Endothelial cell of umbilical vein (primary cell): ENCODE results near the gene PLXDC2. TPM values are rescaled to one million over a fixed set of nuclear protein-coding genes. Genes with fewer than 3 reads are reported as not detected.

Source experiments
- BruUV-seq: library from RNA; stranded (reverse); fragments of 400-500 nt; replicated peaks from 2 replicates; lab custom pipeline; 2021; lab: Mats Ljungman, UMichigan
- CTCF ChIA-PET: fragments of 300-600, 350-600 bp; sonication (Branson Sonifier 250); formaldehyde crosslinking; loops from one replicate; lab custom pipeline; 2021; ENCODE audit warnings: antibody characterized with exemption, inconsistent platforms; lab: Charles Lee
- POLR2A ChIA-PET: fragments of 300-600, 350-600 bp; sonication (Branson Sonifier 250); formaldehyde crosslinking; loops from one replicate; lab custom pipeline; 2021; ENCODE audit warnings: antibody characterized with exemption, inconsistent platforms; lab: Charles Lee
- DNase-seq: peaks from one replicate; pipeline ENCODE4 v3.0.0-alpha.2; 2011; ENCODE audit warnings: low read depth, low spot score
- FAIRE-seq: peaks from 2 replicates; lab custom pipeline; 2011; peaks lifted over from hg19 to GRCh38; lab: Jason Lieb, UNC
- H2AFZ ChIP-seq: 2 replicates; pipeline ENCODE4 v1.6.0; 2012; ENCODE audit warnings: low read depth, low read length, control low read depth, inconsistent platforms
- H3K27ac ChIP-seq: 2 replicates; pipeline ENCODE4 v1.5.1; 2011; ENCODE audit warnings: low read depth, mild to moderate bottlenecking, control low read depth, low read length, moderate library complexity; ENCODE audit not compliant: insufficient read depth
- H3K27me3 ChIP-seq, 2 experiments: 2 replicates each; pipeline versions ENCODE4 v1.6.0 to v1.6.1; 2011; ENCODE audit warnings: low read length in 2 of 2, mixed read lengths in 1 of 2; ENCODE audit not compliant: control insufficient read depth in 2 of 2, insufficient read depth in 2 of 2
- H3K36me3 ChIP-seq, 2 experiments: 2 replicates in 1 of 2; 3 replicates in 1 of 2; pipeline ENCODE4 v1.5.1; 2011; ENCODE audit warnings: low read length in 2 of 2, mild to moderate bottlenecking in 1 of 2, moderate library complexity in 1 of 2; ENCODE audit not compliant: control insufficient read depth in 2 of 2, insufficient read depth in 2 of 2; ENCODE audit errors: extremely low read depth in 1 of 2
- H3K4me1 ChIP-seq: 3 replicates; pipeline ENCODE4 v1.5.1; 2011; ENCODE audit warnings: mild to moderate bottlenecking, low read length; ENCODE audit not compliant: control insufficient read depth, insufficient read depth; ENCODE audit errors: extremely low read depth
- H3K4me2 ChIP-seq: 2 replicates; pipeline ENCODE4 v1.6.1; 2011; ENCODE audit warnings: low read length, control low read depth, mixed read lengths; ENCODE audit not compliant: insufficient read depth
- H3K4me3 ChIP-seq, 3 experiments: fragments of 200-600 bp in 1 of 3; sonication (generic), shearing (Covaris generic) in 1 of 3; replicated peaks in 1 of 3; 2 replicates each; pipeline ENCODE4 v1.5.1; 2011 to 2016; ENCODE audit warnings: control low read depth in 3 of 3, low read length in 3 of 3, mild to moderate bottlenecking in 2 of 3, inconsistent platforms in 1 of 3, low read depth in 1 of 3, moderate library complexity in 1 of 3; ENCODE audit not compliant: insufficient read depth in 1 of 3
- H3K79me2 ChIP-seq: 2 replicates; pipeline ENCODE4 v1.6.0; 2012; ENCODE audit warnings: low read length, inconsistent platforms; ENCODE audit not compliant: control insufficient read depth, insufficient read depth
- H3K9ac ChIP-seq: replicated peaks from 2 replicates; pipeline ENCODE3; 2011; ENCODE audit warnings: low read length, control low read depth; ENCODE audit not compliant: insufficient read depth; ENCODE audit errors: extremely low read depth
- H3K9me1 ChIP-seq: replicated peaks from 3 replicates; pipeline ENCODE4 v1.6.0; 2011; ENCODE audit warnings: mild to moderate bottlenecking, low read length; ENCODE audit not compliant: control insufficient read depth, insufficient read depth; ENCODE audit errors: extremely low read depth
- H3K9me3 ChIP-seq: replicated peaks from 2 replicates; pipeline ENCODE4 v1.5.1; 2012; ENCODE audit warnings: low read length, inconsistent platforms; ENCODE audit not compliant: control insufficient read depth, insufficient read depth
- H4K20me1 ChIP-seq: replicated peaks from 2 replicates; pipeline ENCODE3; 2011; ENCODE audit warnings: mild to moderate bottlenecking, low read length; ENCODE audit not compliant: control insufficient read depth, insufficient read depth; ENCODE audit errors: extremely low read depth
- EZH2 ChIP-seq: IDR thresholded peaks from 2 replicates; pipeline ENCODE4 v1.6.1; 2012; ENCODE audit warnings: borderline replicate concordance, low read depth, mild to moderate bottlenecking, moderate library complexity, low read length, inconsistent platforms; ENCODE audit not compliant: severe bottlenecking
- FOS ChIP-seq: IDR thresholded peaks from 2 replicates; pipeline ENCODE4 v1.6.1; 2011; ENCODE audit warnings: mild to moderate bottlenecking, low read length, moderate library complexity, borderline replicate concordance; ENCODE audit not compliant: insufficient read depth
- GATA2 ChIP-seq: IDR thresholded peaks from 2 replicates; pipeline ENCODE4 v1.7.0; 2011; ENCODE audit warnings: low read depth, mild to moderate bottlenecking, moderate library complexity, mixed read lengths, low read length; ENCODE audit not compliant: insufficient read length, insufficient read depth
- JUN ChIP-seq: IDR thresholded peaks from 2 replicates; pipeline ENCODE4 v1.6.1; 2011; ENCODE audit warnings: borderline replicate concordance, low read depth; ENCODE audit not compliant: insufficient read length, insufficient read depth
- MYC ChIP-seq: IDR thresholded peaks from one replicate; pipeline ENCODE4 v1.6.1; 2011; ENCODE audit warnings: mild to moderate bottlenecking, low read depth, low read length
- POLR2A ChIP-seq: IDR thresholded peaks from 2 replicates; pipeline ENCODE4 v1.6.1; 2012; ENCODE audit warnings: low read depth, mild to moderate bottlenecking, control low read depth, low read length
- POLR2AphosphoS5 ChIP-seq: IDR thresholded peaks from 2 replicates; pipeline ENCODE4 v1.6.1; 2012; ENCODE audit warnings: low read depth, mild to moderate bottlenecking, control low read depth, low read length, moderate library complexity; ENCODE audit not compliant: insufficient read depth
- dilution Hi-C: fragments of 300-500 bp; cut with MboI; formaldehyde crosslinking; loops from one replicate; pipeline ENCODE4 v1.15.0; 2019; ENCODE audit warnings: low sequenced_read_pairs; ENCODE audit not compliant: extremely low pct_ligation_motif_present
- intact Hi-C: fragments of 100-400 bp; cut with micrococcal nuclease; formaldehyde crosslinking; loops from one replicate; pipeline ENCODE4 v1.10.0; 2022
- polyA plus RNA-seq, 4 experiments: library from polyadenylated mRNA; depleted of rRNA in 3 of 4; stranded (reverse) in 3 of 4; unstranded in 1 of 4; fragments of >200 nt; gene quantifications; 2 replicates each; pipeline versions ENCODE4 v1.2.1 to v1.2.3, GENCODE V29; 2011 to 2012; ENCODE audit warnings: missing spikeins in 1 of 4
- total RNA-seq: library from RNA; stranded (reverse); gene quantifications from 2 replicates; pipeline ENCODE4 v1.2.3, GENCODE V29; 2021
- TF ChIP-seq, protein P1 (sequence below): IDR thresholded peaks from 2 replicates; pipeline ENCODE4 v1.6.1; 2011; ENCODE audit not compliant: insufficient read depth, insufficient read length
- TF ChIP-seq, protein P2 (sequence below), 2 donors: IDR thresholded peaks; 1 replicate in 1 of 2; 2 replicates in 1 of 2; pipeline ENCODE4 v1.5.1; 2011; ENCODE audit warnings: low read length in 2 of 2, mild to moderate bottlenecking in 2 of 2, moderate library complexity in 2 of 2, control low read depth in 1 of 2, inconsistent platforms in 1 of 2, low read depth in 1 of 2; ENCODE audit not compliant: insufficient read depth in 1 of 2; ENCODE audit errors: extremely low read depth in 1 of 2

PLXDC2 gene
- total and polyA plus RNA-seq, 2 donors (not counting 3 experiments of a cell fraction or from before 2014, with no cell fraction given) = 0.32 to 1.2 TPM

DNA sequence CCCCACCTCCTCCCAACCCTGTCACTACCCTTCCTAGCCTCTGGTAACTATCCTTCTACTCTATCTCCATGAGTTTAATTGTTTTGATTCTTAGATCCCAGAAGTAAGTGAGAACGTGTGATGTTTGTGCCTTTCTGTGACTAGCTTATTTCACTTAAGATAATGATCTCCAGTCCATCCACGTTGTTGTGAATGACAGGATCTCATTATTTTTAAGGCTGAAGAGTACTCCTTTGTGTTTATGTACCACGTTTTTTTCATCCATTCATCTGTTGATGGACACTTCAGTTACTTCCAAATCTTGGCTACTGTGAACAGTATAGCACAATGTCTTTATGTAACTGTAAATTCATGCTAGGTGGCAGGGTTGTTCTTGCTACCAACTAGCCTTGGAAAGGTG is 461.6 kb downstream of the PLXDC2 start:
- intact Hi-C loops = no loop called here
- Histone ChIP-seq H3K9ac (no peak overlapping the region), H3K9me3 (peaks cover 5% of the 10 kb centered on the region), H3K27ac (no peak overlapping the region), H3K9me1 (no peaks in the 10 kb centered on the region), H2AFZ (no peak overlapping the region), H3K4me3 (no peak overlapping the region), H3K36me3 (no peaks in the 10 kb centered on the region), H3K79me2 (no peaks in the 10 kb centered on the region), H3K4me2 (no peak overlapping the region), H4K20me1 (no peaks in the 10 kb centered on the region), H3K4me1 (no peaks in the 10 kb centered on the region), H3K27me3 (no peaks in the 10 kb centered on the region)
- TF ChIP-seq JUN = no peak
- no peak for TF ChIP-seq FOS
- TF ChIP-seq GATA2 = no peak
- TF ChIP-seq, protein P1, sequence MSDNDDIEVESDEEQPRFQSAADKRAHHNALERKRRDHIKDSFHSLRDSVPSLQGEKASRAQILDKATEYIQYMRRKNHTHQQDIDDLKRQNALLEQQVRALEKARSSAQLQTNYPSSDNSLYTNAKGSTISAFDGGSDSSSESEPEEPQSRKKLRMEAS = no peak
- TF ChIP-seq POLR2AphosphoS5 = no peak
- no peak for TF ChIP-seq MYC
- no peak for TF ChIP-seq POLR2A
- TF ChIP-seq, protein P2, sequence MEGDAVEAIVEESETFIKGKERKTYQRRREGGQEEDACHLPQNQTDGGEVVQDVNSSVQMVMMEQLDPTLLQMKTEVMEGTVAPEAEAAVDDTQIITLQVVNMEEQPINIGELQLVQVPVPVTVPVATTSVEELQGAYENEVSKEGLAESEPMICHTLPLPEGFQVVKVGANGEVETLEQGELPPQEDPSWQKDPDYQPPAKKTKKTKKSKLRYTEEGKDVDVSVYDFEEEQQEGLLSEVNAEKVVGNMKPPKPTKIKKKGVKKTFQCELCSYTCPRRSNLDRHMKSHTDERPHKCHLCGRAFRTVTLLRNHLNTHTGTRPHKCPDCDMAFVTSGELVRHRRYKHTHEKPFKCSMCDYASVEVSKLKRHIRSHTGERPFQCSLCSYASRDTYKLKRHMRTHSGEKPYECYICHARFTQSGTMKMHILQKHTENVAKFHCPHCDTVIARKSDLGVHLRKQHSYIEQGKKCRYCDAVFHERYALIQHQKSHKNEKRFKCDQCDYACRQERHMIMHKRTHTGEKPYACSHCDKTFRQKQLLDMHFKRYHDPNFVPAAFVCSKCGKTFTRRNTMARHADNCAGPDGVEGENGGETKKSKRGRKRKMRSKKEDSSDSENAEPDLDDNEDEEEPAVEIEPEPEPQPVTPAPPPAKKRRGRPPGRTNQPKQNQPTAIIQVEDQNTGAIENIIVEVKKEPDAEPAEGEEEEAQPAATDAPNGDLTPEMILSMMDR (IDR thresholded peaks at IDR 0.05; ENCODE audit: extremely low read depth in 1 of 2, insufficient read depth in 1 of 2, low read depth in 1 of 2, low read length in 2 of 2) = no peak
- no peak for TF ChIP-seq EZH2
- no TSS peak for BruUV-seq
- dilution Hi-C loops = no loop called here
- ChIA-PET CTCF (no interaction called here), POLR2A (no interaction called here)
- DNase-seq (no peak), FAIRE-seq (no peak)
